Spleen (tissue), 7 donors: Measurements from ENCODE around the gene ADNP.

Experiments
- CTCF ChIP-seq, 11 experiments: fragments of 200-600 bp in 7 of 11; fragments of 450-650 bp in 4 of 11; sonication (generic) in 4 of 11; IDR thresholded peaks in 8 of 11; conservative IDR thresholded peaks in 3 of 11; 1 replicate in 7 of 11; 2 replicates in 4 of 11; pipeline versions ENCODE4 v1.4.0 to v1.8.0; 2016 to 2021; ENCODE audit warnings: antibody characterized with exemption in 11 of 11, inconsistent platforms in 4 of 11, mild to moderate bottlenecking in 1 of 11
- POLR2A ChIP-seq, 3 donors: fragments of 450-650 bp; IDR thresholded peaks; one replicate each; pipeline ENCODE4 v1.5.1; 2017; ENCODE audit warnings: antibody characterized with exemption in 3 of 3, mild to moderate bottlenecking in 1 of 3
- POLR2AphosphoS5 ChIP-seq, 3 donors: sonication (generic); formaldehyde crosslinking; IDR thresholded peaks; one replicate each; pipeline ENCODE4 v1.5.1; 2017; ENCODE audit warnings: antibody characterized with exemption in 3 of 3
- donor health status: DM: no; HTN: no; CAD: no; lungs with moderate emphysema.
- donor health status: DM: no; HTN: no; CAD: no.
- donor health status: DM: no; HTN: no; CAD: no.

- TF ChIP-seq CTCF (IDR thresholded peaks at IDR 0.05 in 8 of 11, conservative IDR thresholded peaks at IDR 0.05 in 3 of 11) (no peak), POLR2AphosphoS5 (IDR thresholded peaks at IDR 0.05) (no peak), POLR2A (IDR thresholded peaks at IDR 0.05) (no peak)
These were observed 296 bp downstream of the ADNP start for GRCh38 chr20:50930976-50931305.
